SK-N-SH treated with all-trans-retinoic acid at 6 μM for 48 hours (cell line): ENCODE measurements around the gene MARS1.

Experiments
- ATAC-seq: fragments of 200-7000 bp; cut with Tn5 transposase; 3 replicates; pipeline ENCODE4 v1.9.1; 2020; ENCODE audit warnings: mild to moderate bottlenecking, moderate library complexity
- ARNTL ChIP-seq: fragments of 450-650 bp; formaldehyde crosslinking; IDR thresholded peaks from 2 replicates; pipeline ENCODE4 v1.5.0; 2020; ENCODE audit warnings: low read depth, mild to moderate bottlenecking, moderate library complexity, borderline replicate concordance
- BACH2 ChIP-seq: fragments of 250-450 bp; sonication (Bioruptor Pico); IDR thresholded peaks from 2 replicates; pipeline ENCODE4 v1.9.0; 2021; ENCODE audit warnings: mild to moderate bottlenecking, borderline replicate concordance
- ESRRG ChIP-seq: fragments of 250-450 bp; sonication (Bioruptor Pico); IDR thresholded peaks from 2 replicates; pipeline ENCODE4 v1.6.1; 2021; ENCODE audit warnings: mild to moderate bottlenecking
- GLIS3 ChIP-seq: fragments of 250-450 bp; sonication (Bioruptor Pico); IDR thresholded peaks from 2 replicates; pipeline ENCODE4 v1.5.0; 2020; ENCODE audit warnings: mild to moderate bottlenecking, moderate library complexity
- ISL1 ChIP-seq: fragments of 250-450 bp; sonication (Bioruptor Pico); IDR thresholded peaks from 2 replicates; pipeline ENCODE4 v2.1.2; 2022; ENCODE audit warnings: mild to moderate bottlenecking, moderate library complexity
- OSR1 ChIP-seq: fragments of 250-450 bp; sonication (Bioruptor Pico); IDR thresholded peaks from 2 replicates; pipeline ENCODE4 v1.8.0; 2022; ENCODE audit warnings: moderate library complexity, mild to moderate bottlenecking, inconsistent platforms
- RARB ChIP-seq: fragments of 250-450 bp; sonication (Bioruptor Pico); IDR thresholded peaks from 2 replicates; pipeline ENCODE4 v1.8.0; 2021; ENCODE audit warnings: mild to moderate bottlenecking, moderate library complexity
- SNAI2 ChIP-seq: fragments of 250-450 bp; sonication (Bioruptor Pico); IDR thresholded peaks from 2 replicates; pipeline ENCODE4 v1.5.0; 2020; ENCODE audit warnings: mild to moderate bottlenecking, moderate library complexity
- TCF4 ChIP-seq: fragments of 250-450 bp; sonication (Bioruptor Pico); IDR thresholded peaks from 2 replicates; pipeline ENCODE4 v1.8.0; 2021; ENCODE audit warnings: mild to moderate bottlenecking, moderate library complexity, borderline replicate concordance
- TOX ChIP-seq: fragments of 250-450 bp; sonication (Bioruptor Pico); IDR thresholded peaks from 2 replicates; pipeline ENCODE4 v1.8.0; 2021; ENCODE audit warnings: mild to moderate bottlenecking, moderate library complexity, borderline replicate concordance
- ZFP3 ChIP-seq: fragments of 250-450 bp; sonication (Bioruptor Pico); IDR thresholded peaks from 2 replicates; pipeline ENCODE4 v1.5.0; 2020; ENCODE audit warnings: mild to moderate bottlenecking, moderate library complexity
- ZNF565 ChIP-seq: fragments of 450-650 bp; formaldehyde crosslinking; conservative IDR thresholded peaks from 2 replicates; pipeline ENCODE4 v1.5.0; 2020; ENCODE audit warnings: low read depth, mild to moderate bottlenecking, moderate library complexity
- ZNF70 ChIP-seq: fragments of 450-650 bp; formaldehyde crosslinking; IDR thresholded peaks from 2 replicates; pipeline ENCODE4 v1.5.0; 2020; ENCODE audit warnings: mild to moderate bottlenecking, moderate library complexity
- TF ChIP-seq, protein P1 (sequence below): fragments of 250-450 bp; sonication (Bioruptor Pico); IDR thresholded peaks from 2 replicates; pipeline ENCODE4 v1.5.0; 2020; ENCODE audit warnings: mild to moderate bottlenecking, moderate library complexity
- TF ChIP-seq, protein P2 (sequence below): fragments of 250-450 bp; sonication (Bioruptor Pico); IDR thresholded peaks from 2 replicates; pipeline ENCODE4 v1.8.0; 2021; ENCODE audit warnings: low read depth, mild to moderate bottlenecking, moderate library complexity, borderline replicate concordance
- TF ChIP-seq, protein P3 (sequence below): fragments of 250-450 bp; sonication (Bioruptor Pico); IDR thresholded peaks from 2 replicates; pipeline ENCODE4 v1.5.1; 2021; ENCODE audit warnings: mild to moderate bottlenecking, moderate library complexity
- TF ChIP-seq, protein P4 (sequence below): fragments of 250-450 bp; sonication (Bioruptor Pico); IDR thresholded peaks from 2 replicates; pipeline ENCODE4 v1.8.0; 2020; ENCODE audit warnings: mild to moderate bottlenecking, moderate library complexity, borderline replicate concordance

Gene MARS1

DNA sequence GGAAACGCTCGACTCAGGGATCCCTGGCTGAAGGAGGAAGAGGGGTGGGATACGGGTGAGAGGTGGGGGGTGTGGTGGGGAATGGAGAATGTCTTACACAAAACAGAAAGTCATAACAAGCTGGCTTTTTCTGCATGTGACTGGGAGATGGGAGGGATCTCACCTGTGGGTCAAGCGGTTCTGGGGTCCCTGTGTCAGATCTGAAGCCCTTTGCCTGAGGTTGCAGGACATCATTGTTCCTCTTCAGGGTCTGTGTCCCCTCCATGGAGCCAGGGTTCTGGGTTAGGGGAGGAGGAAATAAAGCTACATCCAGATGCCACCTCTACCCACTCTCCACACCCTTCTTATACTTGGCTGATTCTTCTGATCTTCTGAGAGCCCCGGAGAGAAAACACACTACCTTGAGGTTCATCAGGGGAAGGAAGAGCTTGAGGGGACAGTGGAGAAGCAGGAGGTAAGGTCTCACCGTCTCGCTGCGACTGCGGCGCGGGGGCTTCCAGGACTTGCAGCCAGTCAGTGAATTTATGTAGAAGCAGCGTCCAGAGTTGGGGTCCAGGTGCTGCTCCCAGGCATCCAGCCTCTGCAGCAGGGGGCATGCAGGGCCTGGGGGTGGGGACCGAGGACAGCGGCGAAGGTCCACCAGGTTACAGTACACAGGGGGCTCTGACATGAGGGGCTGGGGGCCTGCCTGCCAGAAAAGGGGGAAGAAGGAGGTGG, 10.7 kb upstream of the MARS1 start:
- ATAC-seq, result no peak
- no peak for TF ChIP-seq GLIS3 (CRISPR knock-in tag)
- TF ChIP-seq OSR1 (CRISPR knock-in tag), result no peak
- no peak for TF ChIP-seq ISL1 (CRISPR knock-in tag)

DNA sequence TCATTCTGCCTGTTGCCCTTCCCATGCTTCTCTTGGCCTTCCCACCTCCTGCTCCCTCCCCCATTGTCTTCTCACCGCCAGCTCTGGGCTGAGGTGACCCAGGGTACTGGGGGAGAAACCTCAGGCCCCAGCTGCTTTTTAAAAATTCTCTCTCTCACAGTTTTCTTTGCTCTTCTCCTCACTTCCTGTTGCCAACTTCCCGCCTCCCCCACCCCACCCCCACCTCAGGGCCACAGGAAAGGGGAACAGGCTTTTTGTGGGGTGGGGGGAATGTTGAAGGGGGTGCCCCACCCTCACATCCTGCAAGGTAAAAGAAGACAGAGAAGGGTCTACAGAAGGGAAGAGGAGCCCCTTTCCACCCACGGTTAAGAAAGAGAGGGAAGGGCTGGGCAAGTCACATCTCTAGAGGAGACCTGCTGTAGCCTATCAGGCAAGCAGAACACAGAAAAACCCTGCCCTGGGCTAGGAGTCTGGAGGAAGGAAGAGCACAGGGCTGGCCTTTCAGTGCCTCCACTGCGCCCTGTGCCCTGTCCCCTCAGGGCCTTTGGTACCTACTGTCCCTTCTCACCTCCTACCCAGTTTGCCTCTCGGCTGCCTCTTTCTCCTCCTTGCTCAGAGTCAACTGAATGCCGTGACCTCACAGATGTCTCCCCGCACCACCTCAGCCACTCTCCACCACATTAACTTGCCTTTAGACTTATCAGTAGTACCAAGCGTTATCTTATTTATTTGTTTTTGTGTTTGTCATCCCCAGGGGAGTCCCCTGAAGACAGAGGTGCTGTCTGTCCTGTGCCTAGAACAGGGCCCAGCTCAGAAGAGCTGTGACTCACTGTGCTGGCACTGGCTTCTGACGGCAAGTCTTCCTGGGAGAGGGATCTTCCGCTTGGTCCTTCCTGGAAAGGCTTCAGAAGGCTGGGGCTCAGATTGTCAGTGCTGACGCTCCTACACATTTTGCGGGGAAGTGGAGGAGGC, 9.9 kb upstream of the MARS1 start:
- ATAC-seq, result no peak
- TF ChIP-seq ZNF70 (CRISPR knock-in tag), result no peak
- no peak for TF ChIP-seq TOX
- no peak for TF ChIP-seq GLIS3 (CRISPR knock-in tag)
- no peak for TF ChIP-seq OSR1 (CRISPR knock-in tag)
- TF ChIP-seq ZNF565, result no peak
- no peak for TF ChIP-seq RARB (CRISPR knock-in tag)
- TF ChIP-seq TCF4 (CRISPR knock-in tag), result no peak
- TF ChIP-seq, protein P1, sequence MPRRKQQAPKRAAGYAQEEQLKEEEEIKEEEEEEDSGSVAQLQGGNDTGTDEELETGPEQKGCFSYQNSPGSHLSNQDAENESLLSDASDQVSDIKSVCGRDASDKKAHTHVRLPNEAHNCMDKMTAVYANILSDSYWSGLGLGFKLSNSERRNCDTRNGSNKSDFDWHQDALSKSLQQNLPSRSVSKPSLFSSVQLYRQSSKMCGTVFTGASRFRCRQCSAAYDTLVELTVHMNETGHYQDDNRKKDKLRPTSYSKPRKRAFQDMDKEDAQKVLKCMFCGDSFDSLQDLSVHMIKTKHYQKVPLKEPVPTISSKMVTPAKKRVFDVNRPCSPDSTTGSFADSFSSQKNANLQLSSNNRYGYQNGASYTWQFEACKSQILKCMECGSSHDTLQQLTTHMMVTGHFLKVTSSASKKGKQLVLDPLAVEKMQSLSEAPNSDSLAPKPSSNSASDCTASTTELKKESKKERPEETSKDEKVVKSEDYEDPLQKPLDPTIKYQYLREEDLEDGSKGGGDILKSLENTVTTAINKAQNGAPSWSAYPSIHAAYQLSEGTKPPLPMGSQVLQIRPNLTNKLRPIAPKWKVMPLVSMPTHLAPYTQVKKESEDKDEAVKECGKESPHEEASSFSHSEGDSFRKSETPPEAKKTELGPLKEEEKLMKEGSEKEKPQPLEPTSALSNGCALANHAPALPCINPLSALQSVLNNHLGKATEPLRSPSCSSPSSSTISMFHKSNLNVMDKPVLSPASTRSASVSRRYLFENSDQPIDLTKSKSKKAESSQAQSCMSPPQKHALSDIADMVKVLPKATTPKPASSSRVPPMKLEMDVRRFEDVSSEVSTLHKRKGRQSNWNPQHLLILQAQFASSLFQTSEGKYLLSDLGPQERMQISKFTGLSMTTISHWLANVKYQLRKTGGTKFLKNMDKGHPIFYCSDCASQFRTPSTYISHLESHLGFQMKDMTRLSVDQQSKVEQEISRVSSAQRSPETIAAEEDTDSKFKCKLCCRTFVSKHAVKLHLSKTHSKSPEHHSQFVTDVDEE (CRISPR knock-in tag), result no peak
- no peak for TF ChIP-seq ESRRG
- TF ChIP-seq, protein P2, sequence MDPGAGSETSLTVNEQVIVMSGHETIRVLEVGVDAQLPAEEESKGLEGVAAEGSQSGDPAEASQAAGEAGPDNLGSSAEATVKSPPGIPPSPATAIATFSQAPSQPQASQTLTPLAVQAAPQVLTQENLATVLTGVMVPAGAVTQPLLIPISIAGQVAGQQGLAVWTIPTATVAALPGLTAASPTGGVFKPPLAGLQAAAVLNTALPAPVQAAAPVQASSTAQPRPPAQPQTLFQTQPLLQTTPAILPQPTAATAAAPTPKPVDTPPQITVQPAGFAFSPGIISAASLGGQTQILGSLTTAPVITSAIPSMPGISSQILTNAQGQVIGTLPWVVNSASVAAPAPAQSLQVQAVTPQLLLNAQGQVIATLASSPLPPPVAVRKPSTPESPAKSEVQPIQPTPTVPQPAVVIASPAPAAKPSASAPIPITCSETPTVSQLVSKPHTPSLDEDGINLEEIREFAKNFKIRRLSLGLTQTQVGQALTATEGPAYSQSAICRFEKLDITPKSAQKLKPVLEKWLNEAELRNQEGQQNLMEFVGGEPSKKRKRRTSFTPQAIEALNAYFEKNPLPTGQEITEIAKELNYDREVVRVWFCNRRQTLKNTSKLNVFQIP, result no peak
- TF ChIP-seq BACH2 (CRISPR knock-in tag), result no peak
- TF ChIP-seq ARNTL (CRISPR knock-in tag), result no peak
- TF ChIP-seq, protein P3, sequence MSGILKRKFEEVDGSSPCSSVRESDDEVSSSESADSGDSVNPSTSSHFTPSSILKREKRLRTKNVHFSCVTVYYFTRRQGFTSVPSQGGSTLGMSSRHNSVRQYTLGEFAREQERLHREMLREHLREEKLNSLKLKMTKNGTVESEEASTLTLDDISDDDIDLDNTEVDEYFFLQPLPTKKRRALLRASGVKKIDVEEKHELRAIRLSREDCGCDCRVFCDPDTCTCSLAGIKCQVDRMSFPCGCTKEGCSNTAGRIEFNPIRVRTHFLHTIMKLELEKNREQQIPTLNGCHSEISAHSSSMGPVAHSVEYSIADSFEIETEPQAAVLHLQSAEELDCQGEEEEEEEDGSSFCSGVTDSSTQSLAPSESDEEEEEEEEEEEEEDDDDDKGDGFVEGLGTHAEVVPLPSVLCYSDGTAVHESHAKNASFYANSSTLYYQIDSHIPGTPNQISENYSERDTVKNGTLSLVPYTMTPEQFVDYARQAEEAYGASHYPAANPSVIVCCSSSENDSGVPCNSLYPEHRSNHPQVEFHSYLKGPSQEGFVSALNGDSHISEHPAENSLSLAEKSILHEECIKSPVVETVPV, result no peak
- TF ChIP-seq, protein P4, sequence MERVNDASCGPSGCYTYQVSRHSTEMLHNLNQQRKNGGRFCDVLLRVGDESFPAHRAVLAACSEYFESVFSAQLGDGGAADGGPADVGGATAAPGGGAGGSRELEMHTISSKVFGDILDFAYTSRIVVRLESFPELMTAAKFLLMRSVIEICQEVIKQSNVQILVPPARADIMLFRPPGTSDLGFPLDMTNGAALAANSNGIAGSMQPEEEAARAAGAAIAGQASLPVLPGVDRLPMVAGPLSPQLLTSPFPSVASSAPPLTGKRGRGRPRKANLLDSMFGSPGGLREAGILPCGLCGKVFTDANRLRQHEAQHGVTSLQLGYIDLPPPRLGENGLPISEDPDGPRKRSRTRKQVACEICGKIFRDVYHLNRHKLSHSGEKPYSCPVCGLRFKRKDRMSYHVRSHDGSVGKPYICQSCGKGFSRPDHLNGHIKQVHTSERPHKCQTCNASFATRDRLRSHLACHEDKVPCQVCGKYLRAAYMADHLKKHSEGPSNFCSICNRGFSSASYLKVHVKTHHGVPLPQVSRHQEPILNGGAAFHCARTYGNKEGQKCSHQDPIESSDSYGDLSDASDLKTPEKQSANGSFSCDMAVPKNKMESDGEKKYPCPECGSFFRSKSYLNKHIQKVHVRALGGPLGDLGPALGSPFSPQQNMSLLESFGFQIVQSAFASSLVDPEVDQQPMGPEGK (CRISPR knock-in tag), result no peak
- no peak for TF ChIP-seq ZFP3 (CRISPR knock-in tag)

DNA sequence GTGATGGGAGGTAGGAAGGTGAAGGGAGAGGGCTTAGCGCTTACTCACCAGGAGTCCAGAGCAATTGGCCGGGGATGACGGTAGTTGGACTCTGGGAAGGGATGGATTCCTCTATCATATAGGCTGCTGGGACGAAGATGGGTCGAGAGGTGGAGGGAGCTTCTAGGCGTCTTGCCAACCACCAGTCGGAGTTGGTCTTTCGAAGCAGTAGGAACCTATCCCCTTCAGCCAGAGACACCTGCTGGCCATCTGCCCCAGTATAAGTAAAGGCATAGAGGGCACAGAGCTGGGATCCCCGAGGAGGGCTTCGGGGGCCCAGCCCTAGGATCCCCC, 8.9 kb upstream of the MARS1 start:
- no peak for ATAC-seq
- TF ChIP-seq ZNF565 (no peak), SNAI2 (no peak), ZFP3 (CRISPR knock-in tag) (no peak), RARB (CRISPR knock-in tag) (no peak)
- TF ChIP-seq, protein P2, result no peak
- TF ChIP-seq, protein P3, result no peak
- TF ChIP-seq, protein P1 (CRISPR knock-in tag), result no peak
